Measurements from ENCODE around the gene PLCD3.
A peak's percentile ranks its signal among the peaks of the same experiment; 100 is the strongest.

Gene PLCD3

DNA sequence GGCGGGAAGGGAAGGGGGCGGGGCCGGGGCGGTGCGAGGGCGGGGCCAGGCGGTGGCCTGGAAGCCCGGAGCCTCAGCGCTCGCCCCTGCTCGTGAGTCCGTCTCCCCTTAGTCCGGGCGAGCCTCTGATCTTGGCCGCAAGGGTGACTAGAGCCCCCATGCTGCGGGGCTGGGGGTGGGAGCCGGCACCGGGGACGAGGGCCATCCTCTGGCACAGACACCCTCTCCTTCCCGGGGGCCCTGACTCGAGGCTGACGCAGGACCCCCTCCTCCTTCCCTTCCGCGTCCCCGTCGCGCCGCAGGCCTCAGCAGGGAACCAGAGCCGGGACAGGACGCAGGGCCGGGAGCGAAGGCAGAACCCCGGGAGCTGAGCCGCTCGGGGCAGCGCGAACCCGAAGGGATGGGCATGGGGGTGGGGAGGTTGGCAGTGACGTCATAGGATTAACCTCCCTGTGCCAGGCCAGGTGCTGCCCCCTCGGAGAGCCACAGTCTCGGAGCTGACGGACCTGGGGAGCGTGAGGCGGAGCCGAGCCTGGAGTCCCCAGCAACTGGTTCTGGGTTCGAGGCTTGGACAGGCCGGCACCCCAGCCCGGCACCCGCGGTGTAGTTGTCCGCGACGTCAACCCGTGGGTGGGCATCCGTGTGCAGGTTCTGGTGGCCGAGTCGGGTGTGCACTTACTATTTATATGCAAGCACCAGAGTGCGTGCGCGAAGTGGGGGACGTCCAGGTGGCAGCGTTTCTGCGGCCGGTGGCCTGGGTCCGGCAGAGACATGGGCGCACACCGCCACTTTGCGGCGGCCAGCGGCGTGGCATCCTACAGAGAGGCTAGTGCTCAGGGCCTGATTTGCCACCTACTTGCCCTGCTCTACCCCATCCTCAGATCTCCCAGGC is 503 bp upstream of the PLCD3 start:
- Histone ChIP-seq H3K18ac (ENCODE audit: low read length) (no peak overlapping the region), H4K8ac (ENCODE audit: low read depth, low read length) (no peak overlapping the region)
- peak; percentile 84 for DNase-seq

DNA sequence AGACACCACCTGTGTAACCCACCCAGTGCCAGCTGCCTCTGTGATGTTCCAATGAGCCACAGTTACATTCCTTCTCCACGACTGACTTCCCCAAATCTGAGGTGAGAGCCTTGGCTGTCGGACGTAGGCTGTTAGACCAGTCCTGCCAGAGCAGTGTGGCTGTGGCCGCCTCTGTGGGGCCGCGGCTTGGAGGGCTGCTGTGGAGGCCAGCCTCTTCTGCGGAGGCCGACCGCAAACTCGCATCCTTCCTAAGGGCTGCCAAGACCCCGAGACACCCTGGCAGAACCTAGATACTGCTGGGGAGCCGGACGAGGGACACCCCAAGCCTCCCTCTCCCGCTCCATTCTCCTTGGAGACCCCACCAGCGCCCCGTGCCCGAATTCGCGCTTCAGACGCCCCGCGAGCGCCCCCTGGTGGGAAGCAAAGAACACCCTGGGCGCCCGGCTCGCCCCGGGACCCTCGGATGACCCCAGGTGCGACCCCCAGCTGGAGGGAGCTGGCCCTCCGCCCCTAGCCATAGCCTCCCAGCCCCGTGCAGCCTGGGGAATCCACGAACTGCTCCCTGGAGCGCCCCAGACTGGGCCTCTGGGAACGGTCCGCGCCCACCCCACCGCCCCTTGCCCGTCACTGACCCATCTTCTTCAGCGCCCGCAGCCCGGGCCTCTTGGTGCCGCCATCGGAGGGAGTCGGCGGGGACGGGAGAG is 547 bp downstream of the PLCD3 start:
- Histone ChIP-seq H2BK5ac (ENCODE audit: low read length) (no peak overlapping the region), H3K79me2 (ENCODE audit: control insufficient read depth, insufficient read depth, low read length) (no peaks in the 10 kb centered on the region), H3K27me3 (ENCODE audit: insufficient read depth, low read length, poor library complexity) (no peaks in the 10 kb centered on the region), H3K27ac (ENCODE audit: low read depth, low read length) (no peak overlapping the region), H3K79me1 (ENCODE audit: low read length) (no peaks in the 10 kb centered on the region), H3K4me3 (ENCODE audit: low read length) (peak overlapping the region; percentile 60), H3K4me2 (ENCODE audit: low read length) (peak overlapping the region; percentile 68), H3K56ac (ENCODE audit: low read length) (peak overlapping the region; percentile 89), H4K8ac (ENCODE audit: low read depth, low read length) (no peak overlapping the region), H2BK120ac (ENCODE audit: low read depth, low read length) (no peak overlapping the region), H3K4ac (ENCODE audit: low read depth, low read length) (no peak overlapping the region), H2AK5ac (ENCODE audit: low read length) (no peak overlapping the region), H3K23ac (ENCODE audit: low read length) (no peak overlapping the region), H3K4me1 (ENCODE audit: control insufficient read depth, low read depth, low read length) (peaks cover 5% of the 10 kb centered on the region), H2BK15ac (replicated peaks; ENCODE audit: low read depth) (no peak overlapping the region), H4K5ac (ENCODE audit: low read length) (no peak overlapping the region), H3K9ac (ENCODE audit: low read length) (peak overlapping the region; percentile 70), H3K18ac (ENCODE audit: low read length) (peak overlapping the region; percentile 62), H3K36me3 (ENCODE audit: control insufficient read depth, insufficient read depth, low read length) (no peaks in the 10 kb centered on the region)
- peak; percentile 68 for DNase-seq
- WGBS (ENCODE audit: extremely low coverage, insufficient coverage, low lambda C conversion rate): no CpG with 5 or more reads among the region's 46 CpGs

More for the DNA sequence above, 503 bp upstream of the PLCD3 start:
- Histone ChIP-seq H3K79me1 (ENCODE audit: low read length) (no peaks in the 10 kb centered on the region), H3K79me2 (ENCODE audit: control insufficient read depth, insufficient read depth, low read length) (no peaks in the 10 kb centered on the region), H3K56ac (ENCODE audit: low read length) (peak overlapping the region; percentile 91), H3K27ac (ENCODE audit: low read depth, low read length) (no peak overlapping the region), H3K4me2 (ENCODE audit: low read length) (peak overlapping the region; percentile 98), H3K4me3 (ENCODE audit: low read length) (peak overlapping the region; percentile 62), H3K4ac (ENCODE audit: low read depth, low read length) (no peak overlapping the region), H2BK120ac (ENCODE audit: low read depth, low read length) (no peak overlapping the region), H3K27me3 (ENCODE audit: insufficient read depth, low read length, poor library complexity) (no peaks in the 10 kb centered on the region), H2BK15ac (replicated peaks; ENCODE audit: low read depth) (no peak overlapping the region), H3K36me3 (ENCODE audit: control insufficient read depth, insufficient read depth, low read length) (no peaks in the 10 kb centered on the region), H2BK5ac (ENCODE audit: low read length) (no peak overlapping the region), H2AK5ac (ENCODE audit: low read length) (no peak overlapping the region), H3K23ac (ENCODE audit: low read length) (no peak overlapping the region), H4K5ac (ENCODE audit: low read length) (no peak overlapping the region), H3K4me1 (ENCODE audit: control insufficient read depth, low read depth, low read length) (peaks cover 5% of the 10 kb centered on the region), H3K9ac (ENCODE audit: low read length) (peak overlapping the region; percentile 84)
- no CpG with 5 or more reads among the region's 71 CpGs for WGBS (ENCODE audit: extremely low coverage, insufficient coverage, low lambda C conversion rate)

DNA sequence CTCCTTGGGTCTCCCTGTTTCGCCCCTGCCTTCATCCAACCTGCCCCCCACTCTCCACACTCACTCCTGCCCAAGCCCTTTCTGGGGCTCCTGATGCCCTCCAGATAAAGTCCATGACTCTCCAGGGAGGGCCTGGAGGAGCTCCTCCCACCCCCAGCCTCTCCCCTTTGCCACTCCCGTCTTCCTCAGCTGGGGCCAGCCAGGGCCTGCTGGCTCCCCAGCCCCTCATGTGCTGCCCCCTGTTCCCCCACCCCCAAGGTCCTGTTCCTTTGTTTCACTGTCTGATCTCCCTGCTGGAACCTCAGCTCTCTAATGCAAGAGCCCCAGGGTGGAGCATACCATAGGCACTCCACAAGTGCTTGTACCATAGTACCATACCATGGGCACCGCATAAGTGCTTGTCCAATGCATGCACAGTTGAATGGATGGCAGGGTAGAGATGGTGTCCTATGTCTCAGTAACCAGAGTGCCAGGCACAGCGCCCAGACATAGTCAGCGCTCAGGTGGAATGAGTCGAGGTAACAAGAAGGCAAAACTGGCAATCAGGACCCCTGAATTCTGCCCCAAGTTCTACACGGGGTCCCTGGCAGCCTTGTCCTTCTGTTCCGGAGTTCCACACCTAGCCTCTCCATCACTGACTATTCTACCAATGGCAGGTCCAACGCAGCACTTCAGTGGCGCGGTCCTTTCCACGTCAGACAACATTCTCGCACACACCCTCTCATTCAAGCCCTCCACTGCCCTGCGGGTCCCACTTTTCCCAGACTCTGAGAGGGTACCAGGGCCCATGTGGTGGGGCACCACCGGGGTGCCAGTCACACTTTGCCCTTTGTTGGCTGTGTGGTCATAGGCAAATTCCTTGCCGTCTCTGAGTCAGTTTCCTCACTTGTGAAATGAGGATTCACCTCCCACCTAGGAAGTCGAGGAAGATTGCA is 1.4 kb downstream of the PLCD3 start:
- WGBS (ENCODE audit: extremely low coverage, insufficient coverage, low lambda C conversion rate): no CpG with 5 or more reads among the region's 17 CpGs

GRCh38 chr17:45129940-45130680 is 2.2 kb downstream of the PLCD3 start:
- no peak overlapping the region for H3K27ac ChIP-seq (ENCODE audit: low read depth, low read length)
- WGBS (ENCODE audit: extremely low coverage, insufficient coverage, low lambda C conversion rate): no CpG with 5 or more reads among the region's 13 CpGs

More for the DNA sequence above, 1.4 kb downstream of the PLCD3 start:
- Histone ChIP-seq H3K56ac (ENCODE audit: low read length) (no peak overlapping the region), H2BK120ac (ENCODE audit: low read depth, low read length) (no peak overlapping the region), H3K4ac (ENCODE audit: low read depth, low read length) (no peak overlapping the region), H3K4me1 (ENCODE audit: control insufficient read depth, low read depth, low read length) (peaks cover 5% of the 10 kb centered on the region), H3K27ac (ENCODE audit: low read depth, low read length) (no peak overlapping the region), H2AK5ac (ENCODE audit: low read length) (no peak overlapping the region), H3K4me2 (ENCODE audit: low read length) (no peak overlapping the region), H3K18ac (ENCODE audit: low read length) (no peak overlapping the region), H3K4me3 (ENCODE audit: low read length) (no peak overlapping the region), H3K79me2 (ENCODE audit: control insufficient read depth, insufficient read depth, low read length) (no peaks in the 10 kb centered on the region), H4K8ac (ENCODE audit: low read depth, low read length) (no peak overlapping the region), H3K27me3 (ENCODE audit: insufficient read depth, low read length, poor library complexity) (no peaks in the 10 kb centered on the region), H3K36me3 (ENCODE audit: control insufficient read depth, insufficient read depth, low read length) (no peaks in the 10 kb centered on the region), H2BK5ac (ENCODE audit: low read length) (no peak overlapping the region), H3K23ac (ENCODE audit: low read length) (no peak overlapping the region), H4K5ac (ENCODE audit: low read length) (no peak overlapping the region), H2BK15ac (replicated peaks; ENCODE audit: low read depth) (no peak overlapping the region), H3K9ac (ENCODE audit: low read length) (no peak overlapping the region), H3K79me1 (ENCODE audit: low read length) (no peaks in the 10 kb centered on the region)
- no peak for DNase-seq

GRCh38 chr17:45129426-45129939 is 2.8 kb downstream of the PLCD3 start:
- H2BK15ac ChIP-seq (replicated peaks; ENCODE audit: low read depth): no peak overlapping the region
- no peak overlapping the region for H3K9ac ChIP-seq (ENCODE audit: low read length)
- DNase-seq: peak; percentile 75
- H4K5ac ChIP-seq (ENCODE audit: low read length): no peak overlapping the region
- H3K4me3 ChIP-seq (ENCODE audit: low read length): no peak overlapping the region
- H3K4ac ChIP-seq (ENCODE audit: low read depth, low read length): no peak overlapping the region
- H2BK120ac ChIP-seq (ENCODE audit: low read depth, low read length): no peak overlapping the region
- no CpG with 5 or more reads among the region's 10 CpGs for WGBS (ENCODE audit: extremely low coverage, insufficient coverage, low lambda C conversion rate)
- no peaks in the 10 kb centered on the region for H3K79me2 ChIP-seq (ENCODE audit: control insufficient read depth, insufficient read depth, low read length)
- no peak overlapping the region for H2AK5ac ChIP-seq (ENCODE audit: low read length)
- no peaks in the 10 kb centered on the region for H3K36me3 ChIP-seq (ENCODE audit: control insufficient read depth, insufficient read depth, low read length)
- peaks cover 3% of the 10 kb centered on the region for H3K4me1 ChIP-seq (ENCODE audit: control insufficient read depth, low read depth, low read length)
- H3K23ac ChIP-seq (ENCODE audit: low read length): no peak overlapping the region
- H3K56ac ChIP-seq (ENCODE audit: low read length): peak overlapping the region; percentile 42
- H4K8ac ChIP-seq (ENCODE audit: low read depth, low read length): no peak overlapping the region
- no peak overlapping the region for H3K4me2 ChIP-seq (ENCODE audit: low read length)
- H2BK5ac ChIP-seq (ENCODE audit: low read length): no peak overlapping the region
- no peak overlapping the region for H3K18ac ChIP-seq (ENCODE audit: low read length)
- H3K27me3 ChIP-seq (ENCODE audit: insufficient read depth, low read length, poor library complexity): no peaks in the 10 kb centered on the region
- no peaks in the 10 kb centered on the region for H3K79me1 ChIP-seq (ENCODE audit: low read length)
- no peak overlapping the region for H3K27ac ChIP-seq (ENCODE audit: low read depth, low read length)

More at GRCh38 chr17:45129940-45130680, 2.2 kb downstream of the PLCD3 start:
- H2BK120ac ChIP-seq (ENCODE audit: low read depth, low read length): no peak overlapping the region
- no peaks in the 10 kb centered on the region for H3K36me3 ChIP-seq (ENCODE audit: control insufficient read depth, insufficient read depth, low read length)
- no peaks in the 10 kb centered on the region for H3K79me2 ChIP-seq (ENCODE audit: control insufficient read depth, insufficient read depth, low read length)
- H3K4me2 ChIP-seq (ENCODE audit: low read length): no peak overlapping the region
- H3K18ac ChIP-seq (ENCODE audit: low read length): no peak overlapping the region
- no peak overlapping the region for H4K5ac ChIP-seq (ENCODE audit: low read length)
- H3K9ac ChIP-seq (ENCODE audit: low read length): no peak overlapping the region
- no peak overlapping the region for H3K4ac ChIP-seq (ENCODE audit: low read depth, low read length)
- H3K27me3 ChIP-seq (ENCODE audit: insufficient read depth, low read length, poor library complexity): no peaks in the 10 kb centered on the region
- H3K23ac ChIP-seq (ENCODE audit: low read length): no peak overlapping the region
- H4K8ac ChIP-seq (ENCODE audit: low read depth, low read length): no peak overlapping the region
- H3K56ac ChIP-seq (ENCODE audit: low read length): no peak overlapping the region
- no peak overlapping the region for H2AK5ac ChIP-seq (ENCODE audit: low read length)
- H3K4me1 ChIP-seq (ENCODE audit: control insufficient read depth, low read depth, low read length): peaks cover 3% of the 10 kb centered on the region
- peak; percentile 61 for DNase-seq
- H3K4me3 ChIP-seq (ENCODE audit: low read length): no peak overlapping the region
- H2BK15ac ChIP-seq (replicated peaks; ENCODE audit: low read depth): no peak overlapping the region
- no peaks in the 10 kb centered on the region for H3K79me1 ChIP-seq (ENCODE audit: low read length)
- H2BK5ac ChIP-seq (ENCODE audit: low read length): no peak overlapping the region

Data from mesendoderm (in vitro differentiated cells).